ENCODE measurements around the gene EDEM3.

Gene EDEM3

DNA sequence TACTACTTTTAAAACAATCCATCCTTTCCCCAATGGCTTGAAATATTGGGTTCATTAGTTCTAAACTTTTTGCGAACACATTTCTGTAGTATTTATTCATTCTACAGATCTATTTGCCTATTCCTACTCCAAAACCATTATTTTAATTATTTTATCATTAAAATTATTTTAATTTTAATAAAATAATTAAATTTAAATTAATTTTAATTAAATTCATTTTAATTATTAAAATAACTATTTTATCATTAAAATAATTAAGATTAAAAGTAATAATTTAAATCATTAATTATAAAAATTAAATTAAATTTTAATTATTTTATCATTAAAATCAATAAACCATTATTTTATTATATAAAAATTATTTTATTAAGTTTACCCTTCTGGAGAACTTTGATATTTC is 15.6 kb downstream of the EDEM3 start:
- no peak for DNase-seq
- H3K27ac Mint-ChIP-seq: no peak overlapping the region
- H3K4me1 Mint-ChIP-seq: peaks cover 25% of the 10 kb centered on the region
- CTCF ChIA-PET: no interaction called here
- no peaks in the 10 kb centered on the region for H3K9me3 Mint-ChIP-seq
- no peaks in the 10 kb centered on the region for H3K27me3 Mint-ChIP-seq
- H3K36me3 Mint-ChIP-seq: peaks cover 31% of the 10 kb centered on the region
- no peak overlapping the region for H3K4me3 Mint-ChIP-seq

GRCh38 chr1:184734980-184735379 is 19.7 kb downstream of the EDEM3 start:
- Mint-ChIP-seq H3K9me3 (no peaks in the 10 kb centered on the region), H3K4me3 (no peak overlapping the region), H3K27me3 (no peaks in the 10 kb centered on the region), H3K36me3 (peaks cover 38% of the 10 kb centered on the region), H3K4me1 (no peaks in the 10 kb centered on the region), H3K27ac (no peak overlapping the region)
- CTCF ChIA-PET: no interaction called here
- no peak for DNase-seq

DNA sequence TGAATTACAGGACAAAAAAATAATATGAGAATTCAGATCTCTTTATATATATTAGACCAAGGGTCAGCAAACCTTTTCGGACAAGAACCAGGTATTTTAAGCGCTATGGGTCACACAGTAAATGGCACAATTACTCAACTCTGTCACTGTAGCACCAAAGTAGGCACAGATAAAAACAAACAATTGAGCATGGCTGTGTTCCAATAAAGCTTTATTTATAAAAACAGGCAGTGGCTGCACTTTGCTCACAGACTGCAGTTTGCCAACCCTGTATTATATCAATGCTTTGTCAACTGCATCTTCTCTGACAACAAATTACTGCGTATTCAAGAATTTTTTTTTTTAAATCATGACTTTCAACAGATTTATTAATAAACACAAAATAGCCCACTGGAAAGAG is 29.8 kb downstream of the EDEM3 start:
- CTCF ChIA-PET: no interaction called here
- Mint-ChIP-seq H3K4me3 (no peak overlapping the region), H3K27me3 (no peaks in the 10 kb centered on the region), H3K4me1 (no peaks in the 10 kb centered on the region), H3K27ac (no peak overlapping the region), H3K36me3 (peaks cover 43% of the 10 kb centered on the region), H3K9me3 (no peaks in the 10 kb centered on the region)
- no peak for DNase-seq

GRCh38 chr1:184716158-184716557 is 38.5 kb downstream of the EDEM3 start:
- CTCF ChIA-PET: no interaction called here
- peaks cover 42% of the 10 kb centered on the region for H3K36me3 Mint-ChIP-seq
- H3K4me1 Mint-ChIP-seq: no peaks in the 10 kb centered on the region
- no peak for DNase-seq
- H3K27ac Mint-ChIP-seq: no peak overlapping the region
- no peaks in the 10 kb centered on the region for H3K27me3 Mint-ChIP-seq
- H3K4me3 Mint-ChIP-seq: no peak overlapping the region
- no peaks in the 10 kb centered on the region for H3K9me3 Mint-ChIP-seq

DNA sequence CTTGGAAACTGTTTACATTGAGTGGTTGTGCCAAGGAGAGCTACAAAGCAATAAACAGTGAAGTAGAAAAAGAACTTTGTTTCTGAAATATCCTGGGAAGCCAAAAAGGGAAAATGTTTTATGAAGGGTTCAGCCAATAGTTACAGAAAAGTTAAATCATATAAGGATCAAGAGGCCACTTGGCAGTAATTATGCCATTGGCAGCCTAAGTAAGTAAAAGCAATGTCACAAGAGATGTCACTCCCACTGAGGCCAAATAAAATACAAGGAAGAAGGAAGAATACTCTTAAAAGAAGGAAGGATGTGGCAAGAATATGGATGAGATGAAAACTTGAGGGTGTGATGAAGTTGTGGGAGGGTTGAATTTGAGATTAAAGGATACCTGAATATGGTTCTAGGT is 45.2 kb downstream of the EDEM3 start:
- no peaks in the 10 kb centered on the region for H3K27me3 Mint-ChIP-seq
- no peak overlapping the region for H3K4me3 Mint-ChIP-seq
- no peak for DNase-seq
- CTCF ChIA-PET: no interaction called here
- H3K27ac Mint-ChIP-seq: no peak overlapping the region
- H3K36me3 Mint-ChIP-seq: peaks cover 43% of the 10 kb centered on the region
- H3K4me1 Mint-ChIP-seq: no peaks in the 10 kb centered on the region
- H3K9me3 Mint-ChIP-seq: no peaks in the 10 kb centered on the region

- CTCF ChIA-PET: no interaction called here
- Mint-ChIP-seq H3K36me3 (peaks cover 42% of the 10 kb centered on the region), H3K27ac (no peak overlapping the region)
Observed at GRCh38 chr1:184708084-184708676, 46.5 kb downstream of the EDEM3 start.

GRCh38 chr1:184705271-184705670 is 49.4 kb downstream of the EDEM3 start:
- CTCF ChIA-PET: no interaction called here
- no peak overlapping the region for H3K4me3 Mint-ChIP-seq
- DNase-seq: no peak
- no peaks in the 10 kb centered on the region for H3K9me3 Mint-ChIP-seq
- no peaks in the 10 kb centered on the region for H3K27me3 Mint-ChIP-seq
- no peaks in the 10 kb centered on the region for H3K4me1 Mint-ChIP-seq
- H3K27ac Mint-ChIP-seq: no peak overlapping the region
- H3K36me3 Mint-ChIP-seq: peaks cover 52% of the 10 kb centered on the region

More at GRCh38 chr1:184708084-184708676, 46.5 kb downstream of the EDEM3 start:
- Mint-ChIP-seq H3K4me3 (no peak overlapping the region), H3K9me3 (no peaks in the 10 kb centered on the region), H3K27me3 (no peaks in the 10 kb centered on the region), H3K4me1 (no peaks in the 10 kb centered on the region)
- DNase-seq: no peak

GRCh38 chr1:184701816-184702215 is 52.8 kb downstream of the EDEM3 start:
- CTCF ChIA-PET: no interaction called here
- H3K9me3 Mint-ChIP-seq: no peaks in the 10 kb centered on the region
- no peak for DNase-seq
- no peaks in the 10 kb centered on the region for H3K4me1 Mint-ChIP-seq
- H3K27ac Mint-ChIP-seq: no peak overlapping the region
- no peaks in the 10 kb centered on the region for H3K27me3 Mint-ChIP-seq
- no peak overlapping the region for H3K4me3 Mint-ChIP-seq
- H3K36me3 Mint-ChIP-seq: peaks cover 40% of the 10 kb centered on the region

DNA sequence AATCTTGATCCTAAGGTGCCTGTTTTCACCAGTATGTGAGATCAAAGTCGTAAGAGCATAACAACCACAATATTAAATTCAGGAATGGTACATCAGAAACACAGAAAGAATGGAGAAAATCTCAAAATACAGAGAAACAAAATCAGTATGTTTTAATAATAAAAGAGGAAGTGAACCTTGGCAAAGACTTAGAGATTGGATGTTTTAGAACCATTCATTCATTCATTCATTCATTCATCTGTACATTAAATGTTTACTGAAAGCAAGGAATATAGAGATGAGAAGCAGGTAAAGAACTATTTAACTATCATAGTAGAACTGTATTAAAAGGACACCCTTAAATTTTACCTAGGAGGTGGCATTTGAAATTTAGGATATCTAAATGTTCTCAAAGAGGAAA is 55.7 kb downstream of the EDEM3 start:
- Mint-ChIP-seq H3K36me3 (peaks cover 47% of the 10 kb centered on the region), H3K27ac (no peak overlapping the region), H3K4me1 (peaks cover 2% of the 10 kb centered on the region), H3K4me3 (no peak overlapping the region), H3K27me3 (no peaks in the 10 kb centered on the region), H3K9me3 (no peaks in the 10 kb centered on the region)
- DNase-seq: no peak
- CTCF ChIA-PET: no interaction called here

DNA sequence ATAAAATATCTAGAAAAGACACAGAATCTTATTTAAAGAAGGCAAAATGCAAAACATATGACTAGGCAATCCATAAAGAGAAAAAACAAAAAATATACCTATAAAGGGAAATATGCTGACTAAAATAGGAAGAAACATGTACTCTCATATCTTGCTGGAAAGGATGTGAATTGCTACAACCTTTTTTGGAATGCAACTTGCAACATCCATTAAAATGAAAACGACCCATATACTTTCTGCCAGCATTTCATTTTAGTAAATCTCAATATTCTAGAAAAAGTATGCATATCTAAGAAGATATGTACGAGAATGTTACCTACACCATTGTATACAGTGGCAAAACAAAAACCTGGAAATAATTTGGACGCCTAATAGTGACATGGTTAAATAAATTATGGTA is 56.6 kb downstream of the EDEM3 start:
- no peak overlapping the region for H3K27ac Mint-ChIP-seq
- H3K4me3 Mint-ChIP-seq: no peak overlapping the region
- no peaks in the 10 kb centered on the region for H3K27me3 Mint-ChIP-seq
- H3K36me3 Mint-ChIP-seq: peaks cover 44% of the 10 kb centered on the region
- no peak for DNase-seq
- peaks cover 2% of the 10 kb centered on the region for H3K4me1 Mint-ChIP-seq
- no peaks in the 10 kb centered on the region for H3K9me3 Mint-ChIP-seq
- CTCF ChIA-PET: no interaction called here

DNA sequence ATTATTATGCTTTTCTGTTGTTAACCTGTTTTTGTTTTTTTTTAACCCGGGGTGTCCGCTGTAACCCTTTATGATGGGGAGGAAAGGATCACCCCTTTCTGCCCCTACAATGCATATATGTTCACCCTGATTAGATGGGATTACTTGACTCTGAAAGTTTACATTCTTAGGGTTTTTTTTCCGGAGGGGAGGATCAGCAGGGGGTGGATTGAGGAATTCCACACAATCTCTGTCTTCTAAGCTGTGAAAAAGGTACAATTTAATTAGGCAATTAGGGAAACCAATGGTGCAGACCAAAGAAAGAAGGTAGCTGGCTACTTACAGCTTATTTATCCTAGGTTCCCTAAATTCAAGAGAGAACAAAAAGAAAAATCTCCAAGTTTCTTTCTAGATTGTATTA is 58.3 kb downstream of the EDEM3 start:
- Mint-ChIP-seq H3K4me1 (peaks cover 2% of the 10 kb centered on the region), H3K27me3 (no peaks in the 10 kb centered on the region), H3K9me3 (no peaks in the 10 kb centered on the region), H3K4me3 (no peak overlapping the region), H3K27ac (no peak overlapping the region), H3K36me3 (peaks cover 34% of the 10 kb centered on the region)
- DNase-seq: no peak
- CTCF ChIA-PET: no interaction called here

GRCh38 chr1:184695023-184695422 is 59.6 kb downstream of the EDEM3 start:
- Mint-ChIP-seq H3K9me3 (no peaks in the 10 kb centered on the region), H3K4me3 (no peak overlapping the region), H3K27me3 (no peaks in the 10 kb centered on the region), H3K36me3 (peaks cover 32% of the 10 kb centered on the region), H3K27ac (no peak overlapping the region), H3K4me1 (peaks cover 2% of the 10 kb centered on the region)
- CTCF ChIA-PET: no interaction called here
- no peak for DNase-seq

GRCh38 chr1:184693011-184693410 is 61.6 kb downstream of the EDEM3 start:
- Mint-ChIP-seq H3K36me3 (peaks cover 23% of the 10 kb centered on the region), H3K4me1 (peaks cover 2% of the 10 kb centered on the region), H3K27me3 (no peaks in the 10 kb centered on the region), H3K27ac (no peak overlapping the region), H3K9me3 (no peaks in the 10 kb centered on the region), H3K4me3 (no peak overlapping the region)
- CTCF ChIA-PET: interaction anchor here (1.1 to 2.5 kb wide), 2 partner anchors 8 to 29 kb away, joined by 5 to 7 read pairs; no protein-coding TSS in a partner anchor
- no peak for DNase-seq

- no peaks in the 10 kb centered on the region for H3K9me3 Mint-ChIP-seq
- CTCF ChIA-PET: interaction anchor here (1.1 to 2.5 kb wide), 3 partner anchors 9 to 28 kb away, joined by 3 to 7 read pairs (median 5); no protein-coding TSS in a partner anchor
- H3K4me3 Mint-ChIP-seq: no peak overlapping the region
- no peak for DNase-seq
- peaks cover 2% of the 10 kb centered on the region for H3K4me1 Mint-ChIP-seq
- peaks cover 23% of the 10 kb centered on the region for H3K36me3 Mint-ChIP-seq
- H3K27me3 Mint-ChIP-seq: no peaks in the 10 kb centered on the region
- no peak overlapping the region for H3K27ac Mint-ChIP-seq
Observed at GRCh38 chr1:184691719-184692324, 62.8 kb downstream of the EDEM3 start.

GRCh38 chr1:184686540-184686939 is 68.1 kb downstream of the EDEM3 start:
- Mint-ChIP-seq H3K9me3 (no peaks in the 10 kb centered on the region), H3K36me3 (peaks cover 5% of the 10 kb centered on the region), H3K4me1 (no peaks in the 10 kb centered on the region), H3K27ac (no peak overlapping the region), H3K4me3 (no peak overlapping the region), H3K27me3 (peaks cover 3% of the 10 kb centered on the region)
- CTCF ChIA-PET: interaction anchor here (0.9 kb wide), 1 partner anchor 120 kb away, joined by 3 read pairs; no protein-coding TSS in a partner anchor
- DNase-seq: no peak
